HEK293 (cell line): ENCODE data around the gene PKP4.

Experiments
- CTCF ChIA-PET: fragments of 350-600 bp; formaldehyde crosslinking; extraction: SDS; loops from one replicate; lab custom pipeline; 2021; ENCODE audit warnings: antibody characterized with exemption; lab: Yijun Ruan, JAX
- POLR2A ChIA-PET: fragments of 300-600 bp; formaldehyde crosslinking; extraction: SDS; loops from one replicate; lab custom pipeline; 2020; ENCODE audit warnings: antibody characterized with exemption, inconsistent platforms; lab: Yijun Ruan, JAX
- H3K27ac ChIP-seq: fragments of 200-500 bp; sonication (Bioruptor generic); 2 replicates; pipeline ENCODE4 v1.5.1; 2014; ENCODE audit warnings: low read depth, low read length, control low read depth, inconsistent platforms; ENCODE audit errors: extremely low read depth
- H3K36me3 ChIP-seq, 2 experiments: fragments of 200-500 bp in 1 of 2; sonication (Bioruptor generic) in 1 of 2; 1 replicate in 1 of 2; 2 replicates in 1 of 2; pipeline ENCODE4 v1.5.1; 2014 to 2017; ENCODE audit warnings: inconsistent platforms in 2 of 2, low read length in 2 of 2; ENCODE audit not compliant: control insufficient read depth in 2 of 2, insufficient read depth in 1 of 2
- H3K4me1 ChIP-seq: fragments of 200-500 bp; sonication (Bioruptor generic); 2 replicates; pipeline ENCODE4 v1.5.1; 2014; ENCODE audit warnings: mild to moderate bottlenecking, low read length, inconsistent platforms; ENCODE audit not compliant: control insufficient read depth, insufficient read depth
- H3K4me3 ChIP-seq: 2 replicates; pipeline ENCODE4 v1.5.1; 2011; ENCODE audit warnings: low read depth, mild to moderate bottlenecking, control low read depth, low read length, moderate library complexity
- H3K9me3 ChIP-seq: fragments of 200-500 bp; sonication (Bioruptor generic); 2 replicates; pipeline ENCODE4 v1.5.1; 2014; ENCODE audit warnings: low read depth, low read length, inconsistent platforms; ENCODE audit not compliant: control insufficient read depth, insufficient read depth
- HOXA7 ChIP-seq: sonication (generic); formaldehyde crosslinking; IDR thresholded peaks from 2 replicates; pipeline ENCODE4 v1.8.1; 2022; ENCODE audit warnings: missing genetic modification reagents, borderline replicate concordance
- IKZF3 ChIP-seq: fragments of 450-650 bp; IDR thresholded peaks from 2 replicates; pipeline ENCODE4 v1.5.0; 2018; ENCODE audit warnings: missing biosample characterization, mild to moderate bottlenecking, missing genetic modification characterization, moderate library complexity
- KLF9 ChIP-seq: fragments of 450-650 bp; formaldehyde crosslinking; IDR thresholded peaks from 2 replicates; pipeline ENCODE4 v1.5.1; 2016; ENCODE audit warnings: missing biosample characterization, missing genetic modification characterization, low read depth
- OSR2 ChIP-seq: fragments of 450-650 bp; formaldehyde crosslinking; IDR thresholded peaks from 2 replicates; pipeline ENCODE4 v1.5.1; 2016; ENCODE audit warnings: missing biosample characterization, missing genetic modification characterization
- SP7 ChIP-seq: fragments of 450-650 bp; formaldehyde crosslinking; IDR thresholded peaks from 2 replicates; pipeline ENCODE4 v1.5.1; 2016; ENCODE audit warnings: missing biosample characterization, missing genetic modification characterization
- WT1 ChIP-seq: fragments of 450-650 bp; formaldehyde crosslinking; IDR thresholded peaks from 2 replicates; pipeline ENCODE4 v1.5.1; 2016; ENCODE audit warnings: missing biosample characterization, missing genetic modification characterization
- ZEB2 ChIP-seq: fragments of 450-650 bp; formaldehyde crosslinking; IDR thresholded peaks from 2 replicates; pipeline ENCODE4 v1.5.1; 2016; ENCODE audit warnings: missing biosample characterization, missing genetic modification characterization
- ZNF324 ChIP-seq: fragments of 450-650 bp; formaldehyde crosslinking; IDR thresholded peaks from 2 replicates; pipeline ENCODE4 v1.5.1; 2016; ENCODE audit warnings: missing biosample characterization, missing genetic modification characterization
- ZNF366 ChIP-seq: fragments of 450-650 bp; formaldehyde crosslinking; conservative IDR thresholded peaks from 2 replicates; pipeline ENCODE4 v1.5.1; 2016; ENCODE audit warnings: missing biosample characterization, missing genetic modification characterization
- ZNF501 ChIP-seq: fragments of 450-650 bp; formaldehyde crosslinking; IDR thresholded peaks from 2 replicates; pipeline ENCODE4 v1.5.1; 2016; ENCODE audit warnings: missing biosample characterization, missing genetic modification characterization
- ZNF510 ChIP-seq: fragments of 450-650 bp; formaldehyde crosslinking; IDR thresholded peaks from 2 replicates; pipeline ENCODE4 v1.5.1; 2018; ENCODE audit warnings: mild to moderate bottlenecking, missing genetic modification characterization, missing biosample characterization; ENCODE audit not compliant: insufficient replicate concordance
- ZNF548 ChIP-seq: fragments of 450-650 bp; formaldehyde crosslinking; IDR thresholded peaks from 2 replicates; pipeline ENCODE4 v1.5.1; 2016; ENCODE audit warnings: missing biosample characterization, missing genetic modification characterization
- ZNF558 ChIP-seq: fragments of 450-650 bp; formaldehyde crosslinking; IDR thresholded peaks from 2 replicates; pipeline ENCODE4 v1.5.1; 2016; ENCODE audit warnings: missing biosample characterization, missing genetic modification characterization
- ZNF791 ChIP-seq: fragments of 450-650 bp; formaldehyde crosslinking; IDR thresholded peaks from 2 replicates; pipeline ENCODE4 v1.5.1; 2016; ENCODE audit warnings: missing biosample characterization, missing genetic modification characterization
- ZXDB ChIP-seq: fragments of 450-650 bp; formaldehyde crosslinking; IDR thresholded peaks from 2 replicates; pipeline ENCODE4 v1.5.1; 2016; ENCODE audit warnings: missing biosample characterization, missing genetic modification characterization
- TF ChIP-seq, protein P1 (sequence below): fragments of 450-650 bp; formaldehyde crosslinking; IDR thresholded peaks from 2 replicates; pipeline ENCODE4 v1.5.1; 2016; ENCODE audit warnings: missing biosample characterization, missing genetic modification characterization
- TF ChIP-seq, protein P2 (sequence below): fragments of 450-650 bp; formaldehyde crosslinking; IDR thresholded peaks from 2 replicates; pipeline ENCODE4 v1.5.1; 2016; ENCODE audit warnings: missing biosample characterization, missing genetic modification characterization
- TF ChIP-seq, protein P3 (sequence below): fragments of 450-650 bp; formaldehyde crosslinking; IDR thresholded peaks from 2 replicates; pipeline ENCODE4 v1.5.1; 2016; ENCODE audit warnings: missing biosample characterization, missing genetic modification characterization, borderline replicate concordance
- TF ChIP-seq, protein P4 (sequence below): fragments of 450-650 bp; formaldehyde crosslinking; IDR thresholded peaks from 2 replicates; pipeline ENCODE4 v1.5.1; 2016; ENCODE audit warnings: missing biosample characterization, missing genetic modification characterization

PKP4 gene

GRCh38 chr2:158457826-158458616 is 1.3 kb downstream of the PKP4 start (continued):
- TF ChIP-seq, protein P1, sequence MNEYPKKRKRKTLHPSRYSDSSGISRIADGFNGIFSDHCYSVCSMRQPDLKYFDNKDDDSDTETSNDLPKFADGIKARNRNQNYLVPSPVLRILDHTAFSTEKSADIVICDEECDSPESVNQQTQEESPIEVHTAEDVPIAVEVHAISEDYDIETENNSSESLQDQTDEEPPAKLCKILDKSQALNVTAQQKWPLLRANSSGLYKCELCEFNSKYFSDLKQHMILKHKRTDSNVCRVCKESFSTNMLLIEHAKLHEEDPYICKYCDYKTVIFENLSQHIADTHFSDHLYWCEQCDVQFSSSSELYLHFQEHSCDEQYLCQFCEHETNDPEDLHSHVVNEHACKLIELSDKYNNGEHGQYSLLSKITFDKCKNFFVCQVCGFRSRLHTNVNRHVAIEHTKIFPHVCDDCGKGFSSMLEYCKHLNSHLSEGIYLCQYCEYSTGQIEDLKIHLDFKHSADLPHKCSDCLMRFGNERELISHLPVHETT, result no peak
- 0 out of 2 replicates have a peak, but pooled peaks have one; percentile 79 for TF ChIP-seq ZNF501 (tag by site-specific recombination)
- 0 out of 2 replicates have a peak, but pooled peaks have one; percentile 3 for TF ChIP-seq KLF9 (tag by site-specific recombination)
- TF ChIP-seq, protein P2, sequence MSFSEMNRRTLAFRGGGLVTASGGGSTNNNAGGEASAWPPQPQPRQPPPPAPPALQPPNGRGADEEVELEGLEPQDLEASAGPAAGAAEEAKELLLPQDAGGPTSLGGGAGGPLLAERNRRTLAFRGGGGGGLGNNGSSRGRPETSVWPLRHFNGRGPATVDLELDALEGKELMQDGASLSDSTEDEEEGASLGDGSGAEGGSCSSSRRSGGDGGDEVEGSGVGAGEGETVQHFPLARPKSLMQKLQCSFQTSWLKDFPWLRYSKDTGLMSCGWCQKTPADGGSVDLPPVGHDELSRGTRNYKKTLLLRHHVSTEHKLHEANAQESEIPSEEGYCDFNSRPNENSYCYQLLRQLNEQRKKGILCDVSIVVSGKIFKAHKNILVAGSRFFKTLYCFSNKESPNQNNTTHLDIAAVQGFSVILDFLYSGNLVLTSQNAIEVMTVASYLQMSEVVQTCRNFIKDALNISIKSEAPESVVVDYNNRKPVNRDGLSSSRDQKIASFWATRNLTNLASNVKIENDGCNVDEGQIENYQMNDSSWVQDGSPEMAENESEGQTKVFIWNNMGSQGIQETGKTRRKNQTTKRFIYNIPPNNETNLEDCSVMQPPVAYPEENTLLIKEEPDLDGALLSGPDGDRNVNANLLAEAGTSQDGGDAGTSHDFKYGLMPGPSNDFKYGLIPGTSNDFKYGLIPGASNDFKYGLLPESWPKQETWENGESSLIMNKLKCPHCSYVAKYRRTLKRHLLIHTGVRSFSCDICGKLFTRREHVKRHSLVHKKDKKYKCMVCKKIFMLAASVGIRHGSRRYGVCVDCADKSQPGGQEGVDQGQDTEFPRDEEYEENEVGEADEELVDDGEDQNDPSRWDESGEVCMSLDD, result 0 out of 2 replicates have a peak, but pooled peaks have one; percentile 37
- TF ChIP-seq, protein P3, sequence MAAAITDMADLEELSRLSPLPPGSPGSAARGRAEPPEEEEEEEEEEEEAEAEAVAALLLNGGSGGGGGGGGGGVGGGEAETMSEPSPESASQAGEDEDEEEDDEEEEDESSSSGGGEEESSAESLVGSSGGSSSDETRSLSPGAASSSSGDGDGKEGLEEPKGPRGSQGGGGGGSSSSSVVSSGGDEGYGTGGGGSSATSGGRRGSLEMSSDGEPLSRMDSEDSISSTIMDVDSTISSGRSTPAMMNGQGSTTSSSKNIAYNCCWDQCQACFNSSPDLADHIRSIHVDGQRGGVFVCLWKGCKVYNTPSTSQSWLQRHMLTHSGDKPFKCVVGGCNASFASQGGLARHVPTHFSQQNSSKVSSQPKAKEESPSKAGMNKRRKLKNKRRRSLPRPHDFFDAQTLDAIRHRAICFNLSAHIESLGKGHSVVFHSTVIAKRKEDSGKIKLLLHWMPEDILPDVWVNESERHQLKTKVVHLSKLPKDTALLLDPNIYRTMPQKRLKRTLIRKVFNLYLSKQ (tag by site-specific recombination), result no peak
- TF ChIP-seq, protein P4, sequence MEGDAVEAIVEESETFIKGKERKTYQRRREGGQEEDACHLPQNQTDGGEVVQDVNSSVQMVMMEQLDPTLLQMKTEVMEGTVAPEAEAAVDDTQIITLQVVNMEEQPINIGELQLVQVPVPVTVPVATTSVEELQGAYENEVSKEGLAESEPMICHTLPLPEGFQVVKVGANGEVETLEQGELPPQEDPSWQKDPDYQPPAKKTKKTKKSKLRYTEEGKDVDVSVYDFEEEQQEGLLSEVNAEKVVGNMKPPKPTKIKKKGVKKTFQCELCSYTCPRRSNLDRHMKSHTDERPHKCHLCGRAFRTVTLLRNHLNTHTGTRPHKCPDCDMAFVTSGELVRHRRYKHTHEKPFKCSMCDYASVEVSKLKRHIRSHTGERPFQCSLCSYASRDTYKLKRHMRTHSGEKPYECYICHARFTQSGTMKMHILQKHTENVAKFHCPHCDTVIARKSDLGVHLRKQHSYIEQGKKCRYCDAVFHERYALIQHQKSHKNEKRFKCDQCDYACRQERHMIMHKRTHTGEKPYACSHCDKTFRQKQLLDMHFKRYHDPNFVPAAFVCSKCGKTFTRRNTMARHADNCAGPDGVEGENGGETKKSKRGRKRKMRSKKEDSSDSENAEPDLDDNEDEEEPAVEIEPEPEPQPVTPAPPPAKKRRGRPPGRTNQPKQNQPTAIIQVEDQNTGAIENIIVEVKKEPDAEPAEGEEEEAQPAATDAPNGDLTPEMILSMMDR (tag by site-specific recombination), result peak; percentile 91
- no peak for TF ChIP-seq ZNF558 (tag by site-specific recombination)
- peak; percentile 21; the same call in 1 of the 2 replicates for TF ChIP-seq OSR2 (tag by site-specific recombination)
- 0 out of 2 replicates have a peak, but pooled peaks have one; percentile 23 for TF ChIP-seq ZNF324 (tag by site-specific recombination)
- 0 out of 2 replicates have a peak, but pooled peaks have one; percentile 51 for TF ChIP-seq ZXDB (tag by site-specific recombination)
- 0 out of 2 replicates have a peak, but pooled peaks have one; percentile 35 for TF ChIP-seq ZNF366 (tag by site-specific recombination)
- peak; percentile 86 for TF ChIP-seq ZEB2
- TF ChIP-seq ZNF791 (tag by site-specific recombination), result no peak
- TF ChIP-seq WT1 (tag by site-specific recombination), result peak; percentile 34; the same call in 1 of the 2 replicates
- peak; percentile 64 for TF ChIP-seq SP7

GRCh38 chr2:158458617-158458920 is 1.8 kb downstream of the PKP4 start:
- H3K27ac ChIP-seq, result no peak overlapping the region
- peaks cover 10% of the 10 kb centered on the region for H3K4me1 ChIP-seq
- peak overlapping the region; percentile 96 for H3K4me3 ChIP-seq
- no peaks in the 10 kb centered on the region for H3K9me3 ChIP-seq
- TF ChIP-seq ZNF510 (tag by site-specific recombination) (no peak), HOXA7 (CRISPR knock-in tag) (no peak), ZNF548 (tag by site-specific recombination) (no peak), IKZF3 (tag by site-specific recombination) (no peak)
- no peaks in the 10 kb centered on the region for H3K36me3 ChIP-seq
- POLR2A ChIA-PET, result no interaction called here
- CTCF ChIA-PET, result interaction anchor here (0.6 to 2.5 kb wide), 10 partner anchors 39 to 445 kb away, joined by 3 to 11 read pairs (median 5); no protein-coding TSS in a partner anchor
